Brain microvascular endothelial cell (primary cell): ENCODE data around the gene FADS2.
A peak's percentile ranks its signal among the peaks of the same experiment; 100 is the strongest.

Source experiments
- DNase-seq: peaks from one replicate; pipeline ENCODE4 v3.0.0-alpha.2; 2020
- H3K27ac ChIP-seq: fragments of 250-450 bp; sonication (Bioruptor Pico); 2 replicates; pipeline ENCODE4 v1.5.1; 2020; ENCODE audit warnings: mild to moderate bottlenecking, moderate library complexity
- H3K27me3 ChIP-seq: fragments of 250-450 bp; sonication (Bioruptor Pico); replicated peaks from 2 replicates; pipeline ENCODE4 v1.5.1; 2020; ENCODE audit warnings: mild to moderate bottlenecking
- H3K36me3 ChIP-seq: fragments of 250-450 bp; sonication (Bioruptor Pico); replicated peaks from 2 replicates; pipeline ENCODE4 v1.5.1; 2020; ENCODE audit warnings: mild to moderate bottlenecking
- H3K4me3 ChIP-seq: 2 replicates; pipeline ENCODE4 v1.5.1; 2011; ENCODE audit warnings: low read depth, mild to moderate bottlenecking, control low read depth, low read length, moderate library complexity
- in situ Hi-C: cut with HindIII; loops from 2 replicates; pipeline ENCODE4 v1.10.0; 2017; ENCODE audit warnings: low sequenced_read_pairs, low pct_ligation_motif_present
- TF ChIP-seq, protein P1 (sequence below): IDR thresholded peaks from 2 replicates; pipeline ENCODE4 v1.5.1; 2011; ENCODE audit warnings: low read depth, mild to moderate bottlenecking, moderate library complexity, low read length, control low read depth, inconsistent platforms; ENCODE audit errors: missing control alignments

The FADS2 gene

DNA sequence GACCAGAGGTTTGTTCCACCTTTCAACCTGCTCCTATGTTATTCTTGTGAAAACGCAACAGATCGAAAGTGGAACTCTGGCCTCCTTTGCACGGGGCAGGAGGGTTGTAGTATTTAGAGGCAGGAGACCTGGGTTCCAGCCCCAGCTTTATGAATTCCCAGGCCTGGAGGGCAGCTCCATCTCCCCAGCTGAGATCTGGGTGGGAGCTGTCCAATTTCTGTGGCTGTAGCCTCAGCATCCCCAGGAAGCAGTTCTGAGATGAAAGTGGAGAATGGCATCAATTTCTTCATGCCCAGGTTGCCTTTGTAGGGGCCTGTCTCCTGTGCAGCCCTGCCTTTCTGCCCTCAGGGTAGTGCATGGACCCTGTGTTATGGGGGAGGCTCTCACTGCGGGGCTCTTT lies 4.1 kb downstream of the FADS2 start:
- Histone ChIP-seq H3K27ac (no peak overlapping the region), H3K4me3 (no peak overlapping the region), H3K36me3 (no peaks in the 10 kb centered on the region), H3K27me3 (no peaks in the 10 kb centered on the region)
- in situ Hi-C loops = no loop called here
- DNase-seq = no peak
- TF ChIP-seq, protein P1, sequence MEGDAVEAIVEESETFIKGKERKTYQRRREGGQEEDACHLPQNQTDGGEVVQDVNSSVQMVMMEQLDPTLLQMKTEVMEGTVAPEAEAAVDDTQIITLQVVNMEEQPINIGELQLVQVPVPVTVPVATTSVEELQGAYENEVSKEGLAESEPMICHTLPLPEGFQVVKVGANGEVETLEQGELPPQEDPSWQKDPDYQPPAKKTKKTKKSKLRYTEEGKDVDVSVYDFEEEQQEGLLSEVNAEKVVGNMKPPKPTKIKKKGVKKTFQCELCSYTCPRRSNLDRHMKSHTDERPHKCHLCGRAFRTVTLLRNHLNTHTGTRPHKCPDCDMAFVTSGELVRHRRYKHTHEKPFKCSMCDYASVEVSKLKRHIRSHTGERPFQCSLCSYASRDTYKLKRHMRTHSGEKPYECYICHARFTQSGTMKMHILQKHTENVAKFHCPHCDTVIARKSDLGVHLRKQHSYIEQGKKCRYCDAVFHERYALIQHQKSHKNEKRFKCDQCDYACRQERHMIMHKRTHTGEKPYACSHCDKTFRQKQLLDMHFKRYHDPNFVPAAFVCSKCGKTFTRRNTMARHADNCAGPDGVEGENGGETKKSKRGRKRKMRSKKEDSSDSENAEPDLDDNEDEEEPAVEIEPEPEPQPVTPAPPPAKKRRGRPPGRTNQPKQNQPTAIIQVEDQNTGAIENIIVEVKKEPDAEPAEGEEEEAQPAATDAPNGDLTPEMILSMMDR = no peak

DNA sequence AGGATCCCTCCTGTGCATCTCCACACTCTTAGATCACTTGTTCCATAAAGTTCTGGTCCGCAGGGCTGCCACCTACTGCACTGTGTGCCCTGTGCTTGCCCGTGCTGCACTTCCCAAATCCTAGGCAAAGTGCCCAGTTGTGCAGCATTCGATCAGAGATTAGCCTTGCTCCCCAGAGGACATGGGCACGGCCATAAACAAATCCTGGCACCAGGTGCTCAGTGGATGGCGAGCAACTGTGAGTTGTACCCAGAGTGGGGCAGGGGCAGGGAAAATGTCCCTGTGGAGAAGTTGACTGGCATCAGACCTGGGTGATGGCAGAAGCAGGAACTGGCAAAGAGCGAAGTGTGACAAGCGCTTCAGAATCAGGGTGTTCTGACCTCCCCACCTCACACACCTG lies 4.7 kb downstream of the FADS2 start:
- H3K27ac ChIP-seq = no peak overlapping the region
- H3K36me3 ChIP-seq = peaks cover under 1% of the 10 kb centered on the region
- no peak for DNase-seq
- no peaks in the 10 kb centered on the region for H3K27me3 ChIP-seq
- TF ChIP-seq, protein P1 = no peak
- in situ Hi-C loops = no loop called here
- H3K4me3 ChIP-seq = no peak overlapping the region

DNA sequence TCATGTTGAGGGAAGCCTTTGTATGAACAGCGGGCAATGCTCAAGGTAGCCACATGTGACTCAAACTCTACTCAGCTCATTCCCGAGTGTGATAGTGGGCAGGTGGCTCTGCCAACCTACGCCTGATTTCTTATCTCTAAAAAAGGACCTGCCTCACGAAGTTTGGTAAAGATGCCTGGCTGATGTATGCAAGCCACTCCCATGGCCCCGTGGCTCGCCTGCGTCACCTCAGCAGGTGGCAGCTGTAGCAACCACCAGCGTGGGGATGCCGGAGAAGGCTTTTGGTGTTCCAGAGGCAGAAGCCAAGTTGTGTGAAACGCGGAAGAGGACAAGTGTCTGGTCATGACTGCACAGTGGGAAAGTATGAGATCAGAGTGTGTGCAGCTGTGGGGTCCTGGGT lies 5.4 kb downstream of the FADS2 start:
- Histone ChIP-seq H3K36me3 (peaks cover 8% of the 10 kb centered on the region), H3K4me3 (no peak overlapping the region), H3K27ac (no peak overlapping the region), H3K27me3 (no peaks in the 10 kb centered on the region)
- in situ Hi-C loops = no loop called here
- no peak for DNase-seq
- TF ChIP-seq, protein P1 = no peak

DNA sequence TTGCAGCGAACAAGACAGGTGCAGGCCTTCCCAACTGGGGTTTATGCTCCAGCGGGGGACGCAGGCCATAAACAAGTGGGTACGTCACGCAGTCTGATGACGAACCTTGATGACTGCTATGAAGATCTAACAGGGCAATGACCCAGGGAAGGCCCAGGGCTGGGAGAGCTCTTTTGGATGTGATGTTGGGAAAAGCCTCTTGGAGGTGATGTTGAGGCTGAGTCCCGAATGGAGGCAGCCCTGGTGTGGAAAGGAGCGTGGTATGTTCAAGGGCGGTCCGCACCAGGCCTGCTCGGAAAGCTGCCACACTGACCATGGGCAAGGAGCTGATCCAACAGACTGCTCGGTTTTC lies 5.8 kb downstream of the FADS2 start:
- H3K27me3 ChIP-seq = no peaks in the 10 kb centered on the region
- peaks cover 12% of the 10 kb centered on the region for H3K36me3 ChIP-seq
- H3K4me3 ChIP-seq = no peak overlapping the region
- DNase-seq = no peak
- in situ Hi-C loops = no loop called here
- H3K27ac ChIP-seq = no peak overlapping the region
- TF ChIP-seq, protein P1 = no peak

DNA sequence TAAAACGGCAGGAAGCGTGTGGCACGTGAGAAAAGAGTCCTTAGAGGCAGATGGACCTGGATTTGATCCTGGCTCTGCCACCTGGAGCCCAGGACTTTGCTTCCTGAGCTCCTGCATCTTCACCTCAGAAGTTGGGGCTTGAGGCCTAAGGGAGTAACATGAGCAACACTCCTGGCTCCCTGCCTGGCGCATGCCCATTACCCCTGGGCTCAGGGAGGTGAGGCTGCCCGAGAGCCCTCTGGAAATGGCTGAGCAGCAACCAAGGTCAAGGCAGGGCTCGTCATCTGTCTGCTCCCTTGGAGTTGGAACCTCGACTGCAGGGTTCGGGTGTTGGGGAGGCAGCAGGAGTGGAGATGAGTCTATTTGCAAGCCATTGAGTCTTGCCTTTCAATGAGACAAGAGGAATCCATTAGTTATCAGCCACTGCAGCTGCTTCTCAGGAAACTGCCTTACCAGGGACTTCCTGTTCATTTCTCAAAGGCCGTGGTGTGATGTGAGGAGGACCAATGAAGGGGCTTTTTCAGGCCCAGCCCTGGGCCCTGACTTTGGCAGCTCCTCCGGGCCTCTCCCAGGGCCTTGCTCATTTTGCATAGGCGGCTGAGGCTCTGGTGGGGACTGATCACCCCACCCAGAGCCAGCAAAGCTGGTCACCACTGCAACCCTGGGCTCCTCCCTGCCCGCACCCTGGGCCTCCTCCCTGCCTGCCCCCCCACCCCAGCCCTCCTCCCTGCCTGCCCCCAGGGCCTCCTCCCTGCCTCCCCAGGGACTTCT lies 6.4 kb downstream of the FADS2 start:
- peak; percentile 64 for DNase-seq
- in situ Hi-C loops = no loop called here
- Histone ChIP-seq H3K36me3 (peaks cover 15% of the 10 kb centered on the region), H3K27ac (peak overlapping the region; percentile 68), H3K27me3 (no peaks in the 10 kb centered on the region), H3K4me3 (no peak overlapping the region)
- TF ChIP-seq, protein P1 = no peak

DNA sequence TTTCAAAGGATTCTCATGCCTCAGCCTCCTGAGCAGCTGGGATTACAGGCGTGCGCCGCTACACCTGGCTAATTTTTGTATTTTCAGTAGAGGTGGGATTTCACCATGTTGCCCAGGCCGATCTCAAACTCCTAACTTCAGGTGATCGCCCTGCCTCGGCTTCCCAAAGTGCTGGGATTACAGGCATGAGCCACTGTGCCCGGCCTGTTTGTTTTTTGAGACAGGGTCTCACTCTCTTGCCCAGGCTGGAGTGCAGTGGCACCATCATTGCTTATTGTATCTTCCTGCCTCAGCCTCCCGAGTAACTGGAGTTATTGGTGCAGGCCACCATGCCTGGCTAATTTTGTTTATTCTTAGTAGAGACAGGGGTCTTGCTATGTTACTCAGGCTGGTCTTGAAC lies 8.1 kb downstream of the FADS2 start:
- DNase-seq = no peak
- H3K27ac ChIP-seq = no peak overlapping the region
- in situ Hi-C loops = no loop called here
- no peaks in the 10 kb centered on the region for H3K27me3 ChIP-seq
- H3K36me3 ChIP-seq = peaks cover 28% of the 10 kb centered on the region
- TF ChIP-seq, protein P1 = no peak
- no peak overlapping the region for H3K4me3 ChIP-seq
